GM12878 (cell line): Measurements from ENCODE around the gene HMGXB3. TPM values are rescaled to one million over a fixed set of nuclear protein-coding genes. Genes with fewer than 3 reads are reported as not detected.

Experiments
- ATAC-seq: fragments of 200-7000 bp; cut with Tn5 transposase; 3 replicates; pipeline ENCODE4 v1.9.1; 2020; ENCODE audit warnings: mild to moderate bottlenecking, moderate library complexity
- BruUV-seq: library from RNA; stranded (reverse); fragments of 400-500 nt; replicated peaks from 2 replicates; lab custom pipeline; 2021; lab: Mats Ljungman, UMichigan
- CTCF ChIA-PET: fragments of 300-600 bp; sonication (Branson Sonifier 250); formaldehyde crosslinking; extraction: SDS; loops from one replicate; lab custom pipeline; 2021; ENCODE audit warnings: inconsistent platforms; lab: Yijun Ruan, JAX
- POLR2A ChIA-PET: fragments of 350-600 bp; formaldehyde crosslinking; extraction: SDS; loops from one replicate; lab custom pipeline; 2021; ENCODE audit warnings: inconsistent platforms; lab: Charles Lee
- RAD21 ChIA-PET: fragments of 300-600 bp; sonication (Branson Sonifier 250); formaldehyde crosslinking; loops from one replicate; lab custom pipeline; 2023; ENCODE audit warnings: antibody characterized with exemption; ENCODE audit not compliant: unreplicated experiment; lab: Charles Lee
- SMC1A ChIA-PET: fragments of 300-600 bp; sonication (Branson Sonifier 250); formaldehyde crosslinking; loops from one replicate; lab custom pipeline; 2023; ENCODE audit not compliant: unreplicated experiment, uncharacterized antibody; lab: Charles Lee
- DNase-seq: peaks from one replicate; pipeline ENCODE4 v3.0.0-alpha.2; 2011; ENCODE audit warnings: low read depth, low spot score
- FAIRE-seq: peaks from 3 replicates; lab custom pipeline; 2011; peaks lifted over from hg19 to GRCh38; lab: Jason Lieb, UNC
- H2AFZ ChIP-seq: 2 replicates; pipeline ENCODE4 v1.6.0; 2011; ENCODE audit warnings: low read depth, low read length, control low read depth; ENCODE audit not compliant: control insufficient read depth
- H3K27ac ChIP-seq: 2 replicates; pipeline ENCODE4 v1.5.1; 2011; ENCODE audit warnings: control low read depth; ENCODE audit not compliant: control insufficient read depth, insufficient read depth
- H3K27me3 ChIP-seq, 2 experiments: replicated peaks in 1 of 2; 2 replicates each; pipeline versions ENCODE4 v1.6.0 to v1.6.1; 2011; ENCODE audit warnings: low read length in 1 of 2; ENCODE audit not compliant: control insufficient read depth in 2 of 2, insufficient read depth in 2 of 2
- H3K36me3 ChIP-seq, 2 experiments: 2 replicates each; pipeline ENCODE4 v1.5.1; 2011; ENCODE audit warnings: low read length in 1 of 2; ENCODE audit not compliant: control insufficient read depth in 2 of 2, insufficient read depth in 2 of 2
- H3K4me1 ChIP-seq: 2 replicates; pipeline ENCODE4 v1.6.1; 2011; ENCODE audit warnings: mild to moderate bottlenecking, low read length, moderate library complexity, mixed read lengths; ENCODE audit not compliant: control insufficient read depth, insufficient read depth
- H3K4me2 ChIP-seq: 2 replicates; pipeline ENCODE4 v1.6.0; 2011; ENCODE audit warnings: control low read depth; ENCODE audit not compliant: control insufficient read depth, insufficient read depth
- H3K4me3 ChIP-seq: fragments of 200-600 bp; sonication (generic); 2 replicates; pipeline ENCODE4 v1.5.1; 2016
- H3K79me2 ChIP-seq: 2 replicates; pipeline ENCODE4 v1.6.0; 2011; ENCODE audit warnings: low read length; ENCODE audit not compliant: control insufficient read depth, insufficient read depth
- H3K9ac ChIP-seq: 2 replicates; pipeline ENCODE4 v1.8.0; 2011; ENCODE audit warnings: low read length, control low read depth, mixed read lengths; ENCODE audit not compliant: control insufficient read depth, insufficient read depth
- H3K9me3 ChIP-seq: replicated peaks from 3 replicates; pipeline ENCODE4 v1.5.1; 2011; ENCODE audit warnings: mild to moderate bottlenecking, low read length; ENCODE audit not compliant: control insufficient read depth, insufficient read depth
- H4K20me1 ChIP-seq: 2 replicates; pipeline ENCODE4 v1.6.0; 2011; ENCODE audit not compliant: control insufficient read depth, insufficient read depth
- ATF7 ChIP-seq: fragments of 450-650 bp; IDR thresholded peaks from 2 replicates; pipeline ENCODE4 v1.6.1; 2016; ENCODE audit warnings: low read depth, mild to moderate bottlenecking
- BHLHE40 ChIP-seq, 2 experiments: fragments of 450-650 bp in 1 of 2; IDR thresholded peaks; 2 replicates each; pipeline ENCODE4 v1.6.1; 2011 to 2017; ENCODE audit warnings: low read depth in 2 of 2, borderline replicate concordance in 1 of 2, improper control_type of control experiment in 1 of 2, low read length in 1 of 2, mild to moderate bottlenecking in 1 of 2
- CBX3 ChIP-seq: fragments of 200-600 bp; sonication (generic); IDR thresholded peaks from 2 replicates; pipeline ENCODE4 v1.6.1; 2016; ENCODE audit warnings: low read depth, borderline replicate concordance
- ESRRA ChIP-seq: IDR thresholded peaks from 2 replicates; pipeline ENCODE4 v1.6.1; 2012; ENCODE audit warnings: mild to moderate bottlenecking, low read length, improper control_type of control experiment
- FOS ChIP-seq: IDR thresholded peaks from 3 replicates; pipeline ENCODE4 v1.6.1; 2011; ENCODE audit warnings: borderline replicate concordance; ENCODE audit not compliant: insufficient read length; ENCODE audit errors: extremely low read depth
- FOXM1 ChIP-seq: IDR thresholded peaks from 2 replicates; pipeline ENCODE4 v1.6.1; 2012; ENCODE audit warnings: low read depth, mild to moderate bottlenecking, inconsistent platforms, low read length, moderate library complexity
- KLF5 ChIP-seq: fragments of 450-650 bp; IDR thresholded peaks from 2 replicates; pipeline ENCODE4 v1.6.1; 2014; ENCODE audit warnings: mild to moderate bottlenecking; ENCODE audit not compliant: partially characterized antibody
- NFYB ChIP-seq: IDR thresholded peaks from 2 replicates; pipeline ENCODE4 v1.6.1; 2011; ENCODE audit warnings: low read depth, mild to moderate bottlenecking, low read length, improper control_type of control experiment, moderate library complexity; ENCODE audit not compliant: insufficient read depth
- RFX5 ChIP-seq: IDR thresholded peaks from 2 replicates; pipeline ENCODE4 v1.6.1; 2011; ENCODE audit warnings: low read depth, low read length, improper control_type of control experiment
- SPI1 ChIP-seq: IDR thresholded peaks from 2 replicates; pipeline ENCODE4 v1.6.1; 2011; ENCODE audit warnings: low read depth, mild to moderate bottlenecking, low read length, moderate library complexity, borderline replicate concordance; ENCODE audit not compliant: insufficient read depth
- TBL1XR1 ChIP-seq: IDR thresholded peaks from 2 replicates; pipeline ENCODE4 v1.6.1; 2012; ENCODE audit warnings: low read depth, low read length, improper control_type of control experiment
- TCF3 ChIP-seq: IDR thresholded peaks from 2 replicates; pipeline ENCODE4 v1.6.1; 2012; ENCODE audit warnings: low read depth, mild to moderate bottlenecking, low read length, borderline replicate concordance; ENCODE audit not compliant: insufficient read depth
- ZNF207 ChIP-seq: fragments of 450-650 bp; IDR thresholded peaks from 2 replicates; pipeline ENCODE4 v1.6.1; 2014; ENCODE audit warnings: antibody characterized with exemption, mild to moderate bottlenecking, borderline replicate concordance
- ZNF274 ChIP-seq: IDR thresholded peaks from one replicate; pipeline ENCODE4 v1.8.0; 2011; ENCODE audit not compliant: insufficient read length, insufficient read depth
- WGBS: methylation state at CpG from one replicate; pipeline ENCODE4 v1.1.6; 2016; ENCODE audit warnings: low lambda C conversion rate; ENCODE audit not compliant: insufficient replicate concordance, insufficient coverage; ENCODE audit errors: missing lambda C conversion rate; 5-methylcytosine and 5-hydroxymethylcytosine counted together
- in situ Hi-C: fragments of 300-500 bp; cut with MboI; formaldehyde crosslinking; loops from 9 replicates; pipeline ENCODE4 v1.14.3; 2018; ENCODE audit warnings: mixed read lengths
- intact Hi-C: fragments of 100-400 bp; cut with micrococcal nuclease; formaldehyde crosslinking; loops from one replicate; pipeline ENCODE4 v1.14.2; 2022; ENCODE audit not compliant: unreplicated experiment
- polyA plus RNA-seq, 11 experiments: library from polyadenylated mRNA; depleted of rRNA in 4 of 11; unstranded in 6 of 11; stranded (reverse) in 5 of 11; fragments of >200 nt; fragmentation: Nextera tagmentation in 4 of 11; fragmentation: Illumina TruSeq in 1 of 11; extraction: Ambion mirVana in 4 of 11; extraction: Trizol in 1 of 11; gene quantifications; 1 replicate in 1 of 11; 2 replicates in 10 of 11; pipeline versions ENCODE4 v1.2.1 to v1.2.3, GENCODE V29; 2011 to 2016; ENCODE audit warnings: inconsistent platforms in 2 of 11, missing spikeins in 2 of 11, low read depth in 1 of 11
- total RNA-seq, 4 experiments: library from RNA; depleted of rRNA in 3 of 4; stranded (reverse); fragments of >200 nt in 3 of 4; fragmentation: Illumina TruSeq in 1 of 4; extraction: Trizol in 1 of 4; gene quantifications; 2 replicates each; pipeline versions ENCODE4 v1.2.1 to v1.2.3, GENCODE V29; 2013 to 2021
- TF ChIP-seq, protein P1 (sequence below): IDR thresholded peaks from 2 replicates; pipeline ENCODE4 v1.6.1; 2011; ENCODE audit warnings: borderline replicate concordance, low read depth, mild to moderate bottlenecking, moderate library complexity, low read length; ENCODE audit not compliant: insufficient read depth, poor library complexity, severe bottlenecking
- TF ChIP-seq, protein P2 (sequence below): IDR thresholded peaks from 2 replicates; pipeline ENCODE4 v1.6.1; 2012; ENCODE audit warnings: low read depth, low read length, improper control_type of control experiment
- TF ChIP-seq, protein P3 (sequence below): IDR thresholded peaks from 2 replicates; pipeline ENCODE4 v1.6.1; 2011; ENCODE audit warnings: mild to moderate bottlenecking, low read depth, low read length, moderate library complexity; ENCODE audit not compliant: insufficient replicate concordance

HMGXB3 gene
- total and polyA plus RNA-seq, 10 of the 15 experiments (the other 5 are each of a cell fraction or from before 2014, with no cell fraction given), result 1.00 to 42.2 (median 28.1) TPM

DNA sequence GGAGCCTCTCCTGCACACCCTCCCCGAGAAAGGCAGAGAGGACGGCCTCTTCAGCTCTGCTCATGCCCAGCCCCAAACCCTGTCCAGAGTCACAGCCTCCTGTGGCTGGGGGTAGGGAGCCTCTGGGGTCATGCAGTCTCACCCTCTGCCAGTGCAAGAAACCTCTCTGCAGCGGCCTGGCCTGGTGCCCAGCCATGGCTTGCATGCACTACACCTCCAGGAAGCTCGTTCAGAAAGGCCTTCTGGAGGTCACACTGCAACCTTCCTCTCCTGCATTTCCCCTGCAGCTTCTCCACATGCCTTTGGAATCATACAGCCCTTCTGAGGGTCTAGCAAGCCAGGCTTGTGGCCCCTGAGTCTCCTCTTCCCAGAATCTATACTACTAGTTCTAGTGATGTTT lies 67.9 kb downstream of the HMGXB3 start:
- 33% methylated on average over 4 of the region's 4 CpGs for WGBS
- Histone ChIP-seq H2AFZ (no peak overlapping the region), H3K9ac (no peak overlapping the region), H3K27me3 (no peaks in the 10 kb centered on the region; a peak in 1 of 4 replicates), H3K4me3 (no peak overlapping the region), H3K36me3 (no peaks in the 10 kb centered on the region), H3K4me2 (no peak overlapping the region), H3K4me1 (no peaks in the 10 kb centered on the region), H3K79me2 (no peaks in the 10 kb centered on the region), H3K27ac (no peak overlapping the region), H4K20me1 (no peaks in the 10 kb centered on the region), H3K9me3 (no peaks in the 10 kb centered on the region)
- in situ Hi-C loops, result no loop called here
- DNase-seq (no peak), FAIRE-seq (no peak), ATAC-seq (no peak)
- ChIA-PET RAD21 (no interaction called here), SMC1A (no interaction called here), CTCF (no interaction called here), POLR2A (interaction anchor here (0.6 kb wide), 1 partner anchor 489 kb away, joined by 3 read pairs; no protein-coding TSS in a partner anchor)
- BruUV-seq, result no TSS peak
- TF ChIP-seq BHLHE40 (IDR thresholded peaks at IDR 0.05; ENCODE audit: borderline replicate concordance in 1 of 2, low read depth in 2 of 2, low read length in 1 of 2) (no peak), TBL1XR1 (no peak), RFX5 (no peak), TCF3 (no peak), SPI1 (no peak), NFYB (no peak), KLF5 (no peak), CBX3 (no peak), FOS (no peak), FOXM1 (no peak), ATF7 (no peak), ESRRA (no peak), ZNF207 (no peak), ZNF274 (no peak)
- TF ChIP-seq, protein P1, sequence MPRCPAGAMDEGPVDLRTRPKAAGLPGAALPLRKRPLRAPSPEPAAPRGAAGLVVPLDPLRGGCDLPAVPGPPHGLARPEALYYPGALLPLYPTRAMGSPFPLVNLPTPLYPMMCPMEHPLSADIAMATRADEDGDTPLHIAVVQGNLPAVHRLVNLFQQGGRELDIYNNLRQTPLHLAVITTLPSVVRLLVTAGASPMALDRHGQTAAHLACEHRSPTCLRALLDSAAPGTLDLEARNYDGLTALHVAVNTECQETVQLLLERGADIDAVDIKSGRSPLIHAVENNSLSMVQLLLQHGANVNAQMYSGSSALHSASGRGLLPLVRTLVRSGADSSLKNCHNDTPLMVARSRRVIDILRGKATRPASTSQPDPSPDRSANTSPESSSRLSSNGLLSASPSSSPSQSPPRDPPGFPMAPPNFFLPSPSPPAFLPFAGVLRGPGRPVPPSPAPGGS, result no peak
- TF ChIP-seq, protein P2, sequence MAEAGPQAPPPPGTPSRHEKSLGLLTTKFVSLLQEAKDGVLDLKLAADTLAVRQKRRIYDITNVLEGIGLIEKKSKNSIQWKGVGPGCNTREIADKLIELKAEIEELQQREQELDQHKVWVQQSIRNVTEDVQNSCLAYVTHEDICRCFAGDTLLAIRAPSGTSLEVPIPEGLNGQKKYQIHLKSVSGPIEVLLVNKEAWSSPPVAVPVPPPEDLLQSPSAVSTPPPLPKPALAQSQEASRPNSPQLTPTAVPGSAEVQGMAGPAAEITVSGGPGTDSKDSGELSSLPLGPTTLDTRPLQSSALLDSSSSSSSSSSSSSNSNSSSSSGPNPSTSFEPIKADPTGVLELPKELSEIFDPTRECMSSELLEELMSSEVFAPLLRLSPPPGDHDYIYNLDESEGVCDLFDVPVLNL, result no peak
- TF ChIP-seq, protein P3, sequence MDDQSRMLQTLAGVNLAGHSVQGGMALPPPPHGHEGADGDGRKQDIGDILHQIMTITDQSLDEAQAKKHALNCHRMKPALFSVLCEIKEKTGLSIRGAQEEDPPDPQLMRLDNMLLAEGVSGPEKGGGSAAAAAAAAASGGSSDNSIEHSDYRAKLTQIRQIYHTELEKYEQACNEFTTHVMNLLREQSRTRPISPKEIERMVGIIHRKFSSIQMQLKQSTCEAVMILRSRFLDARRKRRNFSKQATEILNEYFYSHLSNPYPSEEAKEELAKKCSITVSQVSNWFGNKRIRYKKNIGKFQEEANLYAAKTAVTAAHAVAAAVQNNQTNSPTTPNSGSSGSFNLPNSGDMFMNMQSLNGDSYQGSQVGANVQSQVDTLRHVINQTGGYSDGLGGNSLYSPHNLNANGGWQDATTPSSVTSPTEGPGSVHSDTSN, result no peak
- intact Hi-C loops, result no loop called here
